HG03571 (cell line): ENCODE results near the gene ZCCHC24.
A peak's percentile ranks its signal among the peaks of the same experiment; 100 is the strongest.

ENCODE experiments used
- ATAC-seq: cut with Tn5 transposase; IDR thresholded peaks from one replicate; pipeline ENCODE4 v1.9.1; 2021; ENCODE audit not compliant: unreplicated experiment

Gene ZCCHC24

GRCh38 chr10:79400146-79401004, 45.0 kb downstream of the ZCCHC24 start:
- peak; percentile 60 for ATAC-seq

GRCh38 chr10:79399223-79399831, 46.1 kb downstream of the ZCCHC24 start:
- ATAC-seq: no peak

DNA sequence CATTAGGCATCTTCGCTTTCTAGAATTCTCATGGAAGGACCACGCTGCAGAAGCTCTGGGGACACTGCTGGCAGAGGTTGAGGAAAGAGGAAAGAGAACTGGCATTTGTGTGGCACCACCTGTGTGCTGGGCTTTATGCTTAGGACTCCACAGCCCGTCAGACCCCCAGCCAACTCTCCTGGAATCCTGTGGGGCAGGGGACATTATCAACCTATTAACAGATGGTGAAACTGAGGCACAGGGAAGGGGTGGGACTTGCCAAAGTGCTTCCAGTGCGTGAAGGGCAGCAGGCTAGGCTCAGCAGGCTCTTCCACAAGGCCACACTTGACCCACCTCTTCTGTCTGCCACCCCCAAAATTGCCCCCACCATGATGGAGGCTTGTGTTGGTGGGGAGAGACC, 46.8 kb downstream of the ZCCHC24 start:
- no peak for ATAC-seq

GRCh38 chr10:79397575-79398303, 47.7 kb downstream of the ZCCHC24 start:
- ATAC-seq: no peak

- ATAC-seq: no peak
Observed at GRCh38 chr10:79397051-79397450, 48.4 kb downstream of the ZCCHC24 start.

DNA sequence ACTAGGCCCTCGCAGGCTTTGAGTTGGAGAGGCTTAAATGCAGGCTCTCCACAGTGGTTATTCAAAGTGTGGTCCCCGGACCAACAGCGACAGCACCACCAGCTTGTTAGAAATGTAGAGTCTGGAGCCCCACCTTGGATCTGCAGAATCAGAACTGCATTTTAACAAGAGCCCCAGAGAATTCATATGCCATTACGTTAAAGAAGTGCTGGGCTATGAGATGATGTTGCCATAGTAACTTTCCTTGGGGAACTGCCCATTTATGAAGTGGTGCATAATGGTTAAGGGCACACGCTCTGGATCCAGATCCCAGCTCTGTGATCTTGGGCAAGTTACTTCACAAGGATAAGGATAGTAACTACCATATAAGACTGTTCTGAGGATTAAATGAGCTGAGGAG, 48.9 kb downstream of the ZCCHC24 start:
- ATAC-seq: no peak

DNA sequence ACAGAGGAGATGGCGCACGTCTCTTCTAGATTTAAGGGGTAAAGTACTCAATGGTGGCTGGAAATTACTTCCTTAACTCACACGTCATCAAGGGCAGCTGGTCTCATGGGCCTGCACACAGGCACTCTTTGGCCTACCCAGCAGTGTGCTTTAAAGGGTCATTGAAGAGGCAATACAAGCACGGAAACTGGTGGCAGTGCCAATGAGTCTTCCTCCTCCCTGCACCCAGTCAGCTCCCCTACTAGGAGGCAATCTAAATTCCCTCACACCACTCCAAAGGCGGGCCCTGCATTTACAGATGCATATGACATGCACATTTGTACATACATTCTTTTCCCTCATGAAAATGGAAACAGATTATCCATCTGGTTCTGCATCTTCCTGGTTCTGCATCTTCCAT, 50.8 kb downstream of the ZCCHC24 start:
- no peak for ATAC-seq

DNA sequence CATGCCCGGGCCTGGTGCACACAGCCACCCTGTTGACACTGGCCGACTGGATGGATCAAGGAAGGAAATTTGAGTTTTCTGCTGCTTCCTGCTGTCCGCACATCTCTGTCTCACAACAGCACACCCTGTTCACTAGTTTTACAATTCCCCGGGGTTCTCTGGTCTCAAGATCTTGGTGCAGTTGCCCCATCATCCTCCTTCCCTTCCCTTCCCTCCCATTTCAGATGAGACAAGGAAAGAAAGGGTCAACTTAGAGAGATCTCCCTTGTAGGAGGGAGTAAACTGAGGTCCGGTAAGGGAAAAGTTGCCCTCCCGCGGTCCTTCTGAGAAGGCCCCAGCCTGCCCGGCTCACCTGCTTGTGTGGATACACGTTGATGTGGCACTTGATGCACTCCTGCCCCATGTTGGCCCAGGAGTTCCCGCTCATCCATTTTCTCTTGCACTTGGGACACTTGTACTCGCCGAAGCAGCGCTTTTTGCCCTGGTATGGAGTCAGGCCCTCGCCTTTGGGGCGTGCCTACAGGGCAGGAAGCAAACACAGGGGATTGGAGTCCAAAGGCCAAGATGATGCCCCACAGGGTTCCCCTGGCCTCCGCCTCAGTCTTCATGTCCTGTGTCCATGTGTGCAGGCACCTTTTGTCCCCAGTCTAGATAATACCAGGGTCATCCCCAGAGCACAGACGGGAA, 51.4 kb downstream of the ZCCHC24 start:
- no peak for ATAC-seq

DNA sequence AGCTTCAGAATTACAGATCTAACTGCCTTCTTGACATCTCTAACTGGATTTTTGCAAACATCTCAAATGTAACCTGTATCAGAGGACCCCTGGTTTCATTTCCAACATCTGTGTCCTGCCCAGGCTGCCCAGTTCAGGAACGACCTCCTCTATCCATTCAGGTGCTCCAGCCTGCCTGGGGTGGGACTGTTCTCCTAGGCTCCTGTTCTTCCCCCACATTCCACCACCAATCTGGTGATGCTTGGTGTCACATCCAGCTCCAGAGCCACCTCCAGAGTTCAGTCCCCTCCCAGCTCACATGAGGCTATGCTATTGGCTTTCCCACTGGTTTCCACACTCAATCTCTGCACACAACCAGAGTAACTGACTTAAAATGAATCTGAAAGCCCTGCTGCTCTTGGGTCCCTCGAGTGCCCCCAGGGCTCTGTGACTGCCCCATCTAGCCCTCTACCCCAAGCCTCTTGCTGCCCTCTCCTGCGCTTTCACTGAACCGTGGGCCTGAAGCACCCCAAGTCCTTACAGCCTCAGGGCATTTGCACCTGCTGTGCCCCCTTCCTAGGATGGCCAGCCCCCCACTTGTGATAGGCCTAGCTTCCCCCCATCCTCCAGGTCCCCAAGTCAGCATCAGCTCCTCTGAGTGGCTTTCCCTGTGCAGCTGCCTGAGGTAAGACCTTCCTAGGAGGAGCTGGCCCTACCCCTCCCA, 52.1 kb downstream of the ZCCHC24 start:
- no peak for ATAC-seq

DNA sequence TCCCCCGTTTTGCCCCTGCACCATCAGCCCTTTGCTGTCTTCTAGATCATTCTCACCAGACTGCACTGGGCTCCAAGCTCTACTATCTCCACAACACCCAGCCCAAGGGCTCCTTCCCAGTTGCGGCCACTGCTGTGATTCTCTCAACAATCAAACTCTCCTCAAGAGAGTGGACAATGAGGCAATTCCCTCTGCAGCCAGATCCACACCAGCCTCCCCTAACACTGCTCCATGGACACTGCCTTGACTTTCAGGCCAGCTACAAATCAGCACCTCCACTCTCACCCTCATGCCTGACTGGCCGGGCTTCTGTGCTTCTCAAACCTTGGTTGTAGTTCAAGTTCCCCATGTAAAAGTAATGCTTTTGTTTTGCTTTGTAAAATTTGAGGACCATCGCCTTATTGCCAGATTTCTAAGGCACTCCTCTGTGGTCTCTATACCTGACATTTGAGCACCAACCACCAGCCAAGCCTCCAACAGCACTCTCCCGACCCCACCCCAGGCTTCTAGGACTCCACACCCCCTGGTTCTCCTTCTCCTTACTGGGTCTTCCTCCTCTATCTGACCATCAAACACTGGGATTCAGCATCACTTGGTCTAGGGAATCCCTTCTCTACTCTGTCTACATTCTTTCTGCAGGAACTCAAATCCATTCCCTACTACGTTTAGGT, 52.8 kb downstream of the ZCCHC24 start:
- ATAC-seq: no peak

- ATAC-seq: no peak
Observed at GRCh38 chr10:79392020-79392398, 53.4 kb downstream of the ZCCHC24 start.

DNA sequence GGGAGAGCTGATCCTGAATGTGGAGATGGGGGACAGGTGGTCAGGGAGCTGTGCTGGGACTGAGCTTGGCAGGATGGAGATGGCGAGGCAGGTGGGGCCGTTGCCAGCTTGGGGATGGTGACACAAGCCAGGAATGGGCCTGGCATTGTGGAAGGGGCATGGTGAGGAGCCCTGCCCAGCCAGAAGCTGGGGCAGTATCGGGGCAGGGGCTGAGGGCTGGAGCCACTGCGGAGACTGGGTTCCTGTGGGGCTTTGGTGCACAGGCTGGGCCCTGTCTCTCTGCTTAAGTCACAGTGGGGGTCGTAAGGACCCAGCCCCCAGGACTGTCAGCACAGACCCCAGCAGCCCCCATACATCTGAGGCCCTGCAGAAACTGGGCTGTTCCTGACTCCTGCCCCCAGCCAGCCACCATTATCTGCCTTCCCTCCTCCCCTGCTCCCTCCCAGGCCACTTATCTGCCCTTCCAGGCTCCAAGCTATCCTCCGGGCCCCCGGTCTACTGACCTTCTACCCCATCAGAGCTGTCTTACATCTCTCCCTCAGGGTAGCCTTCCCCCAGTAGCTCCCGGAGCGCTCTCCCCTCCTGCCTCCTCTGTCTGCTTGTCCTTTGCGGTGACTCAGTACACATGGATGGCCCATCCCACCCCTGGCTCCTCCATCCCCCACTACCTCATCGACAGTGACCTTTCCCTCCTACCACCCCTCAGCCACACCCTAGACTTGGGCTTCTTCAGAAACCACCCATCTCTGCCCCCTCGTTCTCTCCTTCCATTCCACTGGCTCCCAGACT, 54.0 kb downstream of the ZCCHC24 start:
- ATAC-seq: no peak

DNA sequence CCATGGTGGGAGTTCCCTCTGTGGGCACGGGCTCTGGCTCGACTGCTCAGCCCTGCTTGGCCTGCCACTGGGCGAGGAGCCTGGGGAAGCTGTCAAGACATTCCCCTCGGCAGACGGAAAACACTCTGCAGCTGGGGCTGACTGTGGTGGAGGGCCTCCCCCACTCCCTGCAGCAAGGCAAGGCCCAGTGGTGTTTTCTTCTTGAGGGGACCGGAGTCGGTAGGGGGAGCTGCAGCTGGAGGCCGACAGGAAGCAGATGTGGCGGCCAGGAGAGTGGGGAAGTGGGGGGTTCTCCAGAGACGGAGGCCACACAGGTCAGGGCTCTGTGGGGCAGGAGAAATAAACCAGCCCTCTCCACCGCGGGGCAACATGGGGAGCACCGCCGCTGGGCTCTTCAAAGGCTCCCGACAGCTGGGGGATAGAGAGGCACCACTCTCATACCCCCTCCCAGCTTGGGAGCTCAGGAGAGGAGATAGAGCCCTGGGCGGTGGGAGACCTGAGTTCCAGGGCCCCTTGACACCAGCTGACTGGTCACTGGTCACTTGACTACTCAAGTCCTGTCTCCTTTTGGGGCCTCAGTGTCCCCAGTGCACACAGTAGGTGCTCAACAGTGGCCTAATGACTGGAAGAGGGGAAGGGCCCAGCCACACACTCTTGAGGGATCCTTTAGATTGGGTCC, 54.7 kb downstream of the ZCCHC24 start:
- no peak for ATAC-seq

DNA sequence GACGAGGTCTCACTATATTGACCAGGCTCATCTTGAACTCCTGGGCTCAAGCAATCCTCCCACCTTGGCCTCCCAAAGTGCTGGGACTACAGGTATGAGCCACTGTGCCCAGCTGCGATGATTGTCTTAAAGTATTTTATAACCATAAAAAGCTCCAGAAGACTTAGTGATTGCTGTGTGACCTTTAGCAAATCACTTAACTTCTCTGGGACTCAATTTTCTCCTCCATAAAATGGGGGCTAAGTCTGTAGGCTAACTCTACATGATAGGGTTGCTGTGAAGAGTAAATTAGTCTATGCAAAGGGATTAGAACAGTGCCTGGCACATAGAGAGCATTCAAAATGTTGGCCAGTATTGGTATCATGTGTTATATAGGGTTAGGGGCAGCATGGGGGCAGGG, 55.4 kb downstream of the ZCCHC24 start:
- no peak for ATAC-seq

DNA sequence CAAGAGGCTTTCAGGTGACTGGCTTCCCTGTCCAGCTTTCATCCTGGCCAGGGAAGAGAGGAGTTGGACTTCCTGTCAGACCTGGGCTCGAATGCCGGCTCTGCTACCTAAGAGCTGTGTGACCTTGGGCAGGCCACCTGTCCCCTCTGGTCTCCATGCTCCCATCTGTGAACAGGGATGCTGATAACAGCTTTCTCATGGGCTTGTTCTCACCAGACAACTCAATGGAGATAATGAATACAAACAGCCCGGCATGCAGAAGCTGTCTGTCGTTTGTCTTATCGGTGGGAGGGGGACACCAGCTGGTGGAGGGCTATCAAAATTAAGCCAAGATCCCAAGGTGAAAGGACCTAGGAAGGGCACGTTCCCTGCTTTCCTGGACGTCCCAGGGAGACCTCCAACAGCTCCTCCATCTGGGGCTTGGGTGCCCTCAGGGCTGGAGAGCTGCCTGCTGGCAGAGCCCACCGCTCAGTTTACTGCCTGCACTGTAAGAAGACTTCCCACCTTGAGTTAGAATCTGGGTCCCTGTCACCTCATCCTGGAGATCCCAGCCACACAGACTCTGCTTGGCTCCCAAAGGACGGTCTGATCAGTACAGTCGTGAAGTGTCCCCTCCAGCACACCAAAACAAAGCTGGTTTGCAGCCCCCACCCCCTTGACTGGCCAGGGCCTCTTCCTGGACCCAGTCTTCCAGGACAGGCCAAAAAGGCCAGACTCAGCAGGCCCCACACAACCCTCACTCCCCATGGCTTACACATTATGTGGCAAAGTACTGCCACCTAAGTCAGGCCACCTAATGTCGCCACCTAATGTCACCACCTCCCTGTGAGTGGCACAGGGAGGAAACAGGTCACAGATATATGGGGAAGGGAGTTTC, 57.2 kb downstream of the ZCCHC24 start:
- ATAC-seq: no peak

- no peak for ATAC-seq
Observed at GRCh38 chr10:79387466-79387973, 57.9 kb downstream of the ZCCHC24 start.

DNA sequence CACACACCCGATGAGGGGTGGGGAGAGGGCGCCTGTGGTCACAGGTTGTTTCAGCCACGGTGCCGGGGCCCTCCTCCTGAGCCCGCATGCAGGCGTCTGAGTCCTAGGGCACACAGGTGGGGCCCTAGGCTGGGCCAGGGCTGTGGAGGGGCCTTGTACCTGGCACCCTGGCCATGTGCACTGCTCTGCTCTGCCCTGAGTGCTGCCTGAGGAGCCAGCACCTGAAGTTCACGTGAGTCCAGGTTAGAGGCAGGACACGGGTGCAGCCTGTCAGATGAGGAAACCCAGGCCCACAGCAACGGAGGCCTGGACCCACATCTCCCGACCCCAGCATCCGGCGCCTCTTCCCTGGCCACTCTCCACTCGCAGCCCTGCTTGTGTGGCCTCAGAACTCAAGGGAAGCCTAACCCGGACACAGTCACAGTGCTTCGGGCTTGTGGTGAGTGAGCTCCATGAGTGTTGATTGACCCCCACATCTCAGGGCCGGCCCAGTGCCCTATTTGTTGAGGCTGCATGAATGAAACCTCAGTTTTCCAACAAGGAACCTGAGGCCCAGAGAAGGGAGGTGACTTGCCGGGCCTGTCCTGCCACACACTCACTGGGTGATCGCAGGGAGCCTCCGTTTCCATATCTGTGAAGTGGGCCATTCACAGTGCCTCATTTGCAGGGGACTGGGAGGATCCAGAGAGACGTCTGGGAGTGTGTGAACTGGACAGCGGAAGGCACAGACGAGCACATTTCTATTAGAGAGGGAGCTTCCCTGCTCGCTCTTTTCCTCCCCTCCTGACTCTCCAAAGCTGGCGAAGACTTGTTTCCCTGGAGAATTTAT, 58.6 kb downstream of the ZCCHC24 start:
- no peak for ATAC-seq
